ENCODE measurements around the gene PRKCSH. TPM values are rescaled to one million over a fixed set of nuclear protein-coding genes. Genes with fewer than 3 reads are reported as not detected.

The PRKCSH gene
- 88.0 TPM for total RNA-seq

GRCh38 chr19:11435057-11435832, at the start of gene PRKCSH, which contains the start of gene ODAD3:
Gene PRKCSH (plus strand): TSS chr19:11435635. CDS start chr19:11436118, 483 bp downstream.
Gene ODAD3 (minus strand): TSS chr19:11435121. CDS start chr19:11435016, 105 bp downstream.

GRCh38 chr19:11418549-11419506, 16.6 kb upstream of the PRKCSH start, which contains the start of gene RGL3:
Gene RGL3 (minus strand): TSS chr19:11419314. CDS start chr19:11419278, 36 bp downstream.

DNA sequence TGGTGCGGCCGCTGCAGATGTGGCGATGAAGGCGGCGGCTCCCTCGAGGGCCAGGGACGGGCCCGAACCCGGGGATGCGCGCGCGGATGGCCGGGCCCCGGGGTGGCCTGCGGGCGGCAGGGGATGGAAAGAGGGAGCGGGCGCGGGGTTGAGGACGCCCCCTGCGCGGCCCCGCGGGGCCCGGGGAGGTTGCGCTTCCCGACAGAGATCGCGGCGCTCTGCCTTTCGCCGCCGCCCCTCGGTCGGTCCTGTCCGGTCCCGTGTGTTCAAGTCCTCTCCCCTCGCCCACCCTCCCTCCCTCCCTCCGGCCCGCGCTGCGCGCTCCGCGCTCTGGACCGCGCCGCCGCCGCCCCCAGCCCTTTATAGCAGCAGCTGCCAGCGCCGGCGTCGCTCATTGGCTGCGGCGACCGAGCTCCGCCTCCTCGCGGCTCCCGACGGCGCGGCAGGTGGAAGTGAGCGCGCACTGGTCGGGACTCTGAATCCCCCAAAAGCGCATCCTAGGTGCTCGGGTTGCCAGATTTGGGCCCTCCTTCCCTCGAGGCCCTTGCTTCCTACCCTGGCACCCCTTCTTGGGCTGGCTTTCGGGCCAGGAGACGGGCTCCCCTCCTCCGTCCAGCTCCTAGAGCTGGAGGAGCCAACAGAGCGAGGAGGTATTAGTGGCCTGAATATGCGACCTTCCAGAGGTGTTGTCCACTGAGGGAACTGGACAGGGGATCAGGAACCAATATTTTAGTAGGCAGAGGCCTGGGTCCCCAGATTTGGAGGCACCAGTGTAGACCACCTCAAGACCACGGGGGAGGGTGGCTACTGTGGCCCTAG, 45.5 kb downstream of the PRKCSH start, which contains the start of gene ELAVL3:
ELAVL3 (minus strand) TSS at position 332 of the 819 bp plus-strand sequence. CDS start 438 bp downstream, outside the sequence.

Small RNA genes within 50 kb of the gene (small RNA-seq; reads per million reads assigned to genes)
- not detected for gene MIR7974 (ENCODE audit: low replicate concordance)
- gene RF00019 (ENCODE audit: low replicate concordance) = not detected

Other genes with a start within 250 kb of the PRKCSH start
- gene KANK2, start 238.1 kb upstream of the PRKCSH start, total RNA-seq = 3.4 TPM
- not detected for gene ANGPTL8, start 196.0 kb upstream of the PRKCSH start, total RNA-seq
- 5.9 TPM for gene DOCK6, start 173.1 kb upstream of the PRKCSH start, total RNA-seq
- gene TSPAN16, start 139.5 kb upstream of the PRKCSH start, total RNA-seq = not detected
- gene RAB3D, start 96.0 kb upstream of the PRKCSH start, total RNA-seq = 18.2 TPM
- gene TMEM205, start 89.4 kb upstream of the PRKCSH start, total RNA-seq = 23.5 TPM
- gene CCDC159, start 89.1 kb upstream of the PRKCSH start, total RNA-seq = 6.3 TPM
- gene PLPPR2, start 80.2 kb upstream of the PRKCSH start, total RNA-seq = 48.5 TPM
- gene SWSAP1, start 61.0 kb upstream of the PRKCSH start, total RNA-seq = 0.94 TPM
- 5.0 TPM for gene EPOR, start 51.3 kb upstream of the PRKCSH start, total RNA-seq
- gene RGL3, start 16.3 kb upstream of the PRKCSH start, total RNA-seq = not detected
- gene ODAD3, start 514 bp upstream of the PRKCSH start, total RNA-seq = 0.63 TPM
- 198 TPM for gene ELAVL3, start 45.4 kb downstream of the PRKCSH start, total RNA-seq
- gene ZNF653, start 70.2 kb downstream of the PRKCSH start, total RNA-seq = 17.8 TPM
- gene ECSIT, start 93.5 kb downstream of the PRKCSH start, total RNA-seq = 31.9 TPM
- gene CNN1, start 103.2 kb downstream of the PRKCSH start, total RNA-seq = not detected
- gene ELOF1, start 123.6 kb downstream of the PRKCSH start, total RNA-seq = 20.0 TPM
- gene ACP5, start 142.0 kb downstream of the PRKCSH start, total RNA-seq = not detected
- 64.2 TPM for gene ZNF627, start 161.8 kb downstream of the PRKCSH start, total RNA-seq